Uterus (tissue), 4 donors: ENCODE results near the gene EPC1. TPM values are rescaled to one million over a fixed set of nuclear protein-coding genes. Genes with fewer than 3 reads are reported as not detected.
"Not testable (repeated sequence)": the region's sequence is repeated elsewhere in the genome, so short reads cannot be mapped to it uniquely, and the experiment has no call there.

ENCODE experiments used
- DNase-seq, 2 donors: peaks; one replicate each; pipeline ENCODE4 v3.0.0-alpha.2; 2019 to 2020
- H3K27ac ChIP-seq, 2 donors: fragments of 200-600 bp; sonication (generic); 1 replicate in 1 of 2; 2 replicates in 1 of 2; pipeline ENCODE4 v1.5.1; 2016 to 2018
- H3K27me3 ChIP-seq, 2 donors: fragments of 200-600 bp; sonication (generic); one replicate each; pipeline ENCODE4 v1.5.1; 2018 to 2019; ENCODE audit warnings: control low read depth in 1 of 2
- H3K36me3 ChIP-seq, 2 donors: fragments of 200-600 bp; sonication (generic); one replicate each; pipeline ENCODE4 v1.5.1; 2019; ENCODE audit warnings: control low read depth in 1 of 2
- H3K4me1 ChIP-seq, 2 donors: fragments of 200-600 bp; sonication (generic); one replicate each; pipeline ENCODE4 v1.5.1; 2018 to 2019; ENCODE audit warnings: control low read depth in 1 of 2
- H3K4me3 ChIP-seq, 2 donors: fragments of 200-600 bp; sonication (generic); 1 replicate in 1 of 2; 2 replicates in 1 of 2; pipeline ENCODE4 v1.5.1; 2018 to 2019; ENCODE audit warnings: mild to moderate bottlenecking in 1 of 2
- H3K9me3 ChIP-seq, 2 donors: fragments of 200-600 bp; sonication (generic); one replicate each; pipeline ENCODE4 v1.5.1; 2019; ENCODE audit warnings: control low read depth in 1 of 2
- POLR2A ChIP-seq, 2 donors: fragments of 450-650 bp; IDR thresholded peaks; one replicate each; pipeline ENCODE4 v1.6.1; 2016; ENCODE audit warnings: antibody characterized with exemption in 2 of 2, mild to moderate bottlenecking in 1 of 2, moderate library complexity in 1 of 2
- intact Hi-C: fragments of 100-400 bp; cut with DNase I; formaldehyde crosslinking; loops from one replicate; pipeline ENCODE4 v1.15.1; 2023; ENCODE audit warnings: low total_unique reads
- total RNA-seq, 4 donors: library from RNA; depleted of rRNA in 3 of 4; stranded (reverse); fragments of >200 nt in 3 of 4; gene quantifications; one replicate each; pipeline versions ENCODE4 v1.1.0 to v1.2.4, GENCODE V29; 2014 to 2023
- TF ChIP-seq, protein P1 (sequence below), 4 experiments: fragments of 200-600 bp in 2 of 4; fragments of 450-650 bp in 2 of 4; sonication (generic) in 2 of 4; IDR thresholded peaks; one replicate each; pipeline ENCODE4 v1.5.1; 2016 to 2019; ENCODE audit warnings: antibody characterized with exemption in 4 of 4, mild to moderate bottlenecking in 2 of 4, moderate library complexity in 1 of 4
- donor health status: DM: yes; HTN: yes; CAD: no.

The EPC1 gene
- total RNA-seq, 4 donors from 2014 or later, result 34.7 to 109 (median 48.8) TPM

DNA sequence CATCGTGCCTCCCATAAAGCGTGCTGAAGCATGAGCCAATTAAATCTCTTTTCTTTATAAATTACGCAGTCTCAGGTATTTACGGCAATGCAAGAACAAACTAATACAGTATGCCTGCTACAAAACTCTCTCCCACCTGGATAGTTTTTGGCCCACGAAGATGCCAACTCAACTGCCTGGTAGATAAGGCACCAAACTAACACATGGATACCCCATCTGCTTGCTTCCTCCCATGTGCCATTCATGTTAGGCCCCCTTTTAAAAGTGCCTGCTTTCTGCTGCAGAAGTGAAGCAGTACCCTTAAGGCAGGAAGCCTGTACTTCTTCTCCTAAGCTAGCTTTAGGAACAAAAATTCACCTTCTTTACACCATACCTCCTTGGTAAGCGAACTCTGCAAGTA, 15.6 kb upstream of the EPC1 start:
- Histone ChIP-seq H3K4me3 (no peak overlapping the region), H3K36me3 (no peaks in the 10 kb centered on the region), H3K9me3 (no peaks in the 10 kb centered on the region), H3K4me1 (peaks cover 5 to 7% of the 10 kb centered on the region in 2 donors), H3K27me3 (no peaks in the 10 kb centered on the region), H3K27ac (no peak overlapping the region)
- TF ChIP-seq POLR2A (IDR thresholded peaks at IDR 0.05), result no peak
- TF ChIP-seq, protein P1, sequence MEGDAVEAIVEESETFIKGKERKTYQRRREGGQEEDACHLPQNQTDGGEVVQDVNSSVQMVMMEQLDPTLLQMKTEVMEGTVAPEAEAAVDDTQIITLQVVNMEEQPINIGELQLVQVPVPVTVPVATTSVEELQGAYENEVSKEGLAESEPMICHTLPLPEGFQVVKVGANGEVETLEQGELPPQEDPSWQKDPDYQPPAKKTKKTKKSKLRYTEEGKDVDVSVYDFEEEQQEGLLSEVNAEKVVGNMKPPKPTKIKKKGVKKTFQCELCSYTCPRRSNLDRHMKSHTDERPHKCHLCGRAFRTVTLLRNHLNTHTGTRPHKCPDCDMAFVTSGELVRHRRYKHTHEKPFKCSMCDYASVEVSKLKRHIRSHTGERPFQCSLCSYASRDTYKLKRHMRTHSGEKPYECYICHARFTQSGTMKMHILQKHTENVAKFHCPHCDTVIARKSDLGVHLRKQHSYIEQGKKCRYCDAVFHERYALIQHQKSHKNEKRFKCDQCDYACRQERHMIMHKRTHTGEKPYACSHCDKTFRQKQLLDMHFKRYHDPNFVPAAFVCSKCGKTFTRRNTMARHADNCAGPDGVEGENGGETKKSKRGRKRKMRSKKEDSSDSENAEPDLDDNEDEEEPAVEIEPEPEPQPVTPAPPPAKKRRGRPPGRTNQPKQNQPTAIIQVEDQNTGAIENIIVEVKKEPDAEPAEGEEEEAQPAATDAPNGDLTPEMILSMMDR (IDR thresholded peaks at IDR 0.05), result no peak
- DNase-seq, result no peak
- intact Hi-C loops, result no loop called here

DNA sequence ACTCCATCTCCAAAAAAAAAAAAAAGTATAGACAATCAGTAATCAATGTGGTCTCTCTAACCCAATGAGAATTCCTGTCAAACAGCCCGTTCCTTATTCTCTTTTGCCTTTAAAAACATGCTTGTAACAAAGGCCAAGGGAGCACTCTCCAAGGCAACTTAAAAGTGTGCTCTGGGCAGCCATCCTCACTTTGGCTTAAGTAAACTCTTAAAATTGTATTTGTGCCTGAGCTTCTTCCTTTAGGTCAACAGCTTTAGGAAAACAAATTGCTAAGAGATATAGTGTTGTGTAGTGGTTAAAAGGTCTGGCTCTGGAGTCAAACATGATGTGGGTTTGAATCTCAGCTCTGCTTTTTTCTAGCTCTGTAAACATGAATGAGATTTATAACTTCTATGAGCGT, 13.9 kb upstream of the EPC1 start:
- H3K4me1 ChIP-seq, result peaks cover 0 to 5% of the 10 kb centered on the region in 2 donors
- H3K27me3 ChIP-seq, result no peaks in the 10 kb centered on the region
- TF ChIP-seq POLR2A (IDR thresholded peaks at IDR 0.05), result no peak
- TF ChIP-seq, protein P1 (IDR thresholded peaks at IDR 0.05), result no peak
- no peak for DNase-seq
- no peak overlapping the region for H3K27ac ChIP-seq
- intact Hi-C loops, result no loop called here
- no peaks in the 10 kb centered on the region for H3K9me3 ChIP-seq
- no peaks in the 10 kb centered on the region for H3K36me3 ChIP-seq
- H3K4me3 ChIP-seq, result no peak overlapping the region

DNA sequence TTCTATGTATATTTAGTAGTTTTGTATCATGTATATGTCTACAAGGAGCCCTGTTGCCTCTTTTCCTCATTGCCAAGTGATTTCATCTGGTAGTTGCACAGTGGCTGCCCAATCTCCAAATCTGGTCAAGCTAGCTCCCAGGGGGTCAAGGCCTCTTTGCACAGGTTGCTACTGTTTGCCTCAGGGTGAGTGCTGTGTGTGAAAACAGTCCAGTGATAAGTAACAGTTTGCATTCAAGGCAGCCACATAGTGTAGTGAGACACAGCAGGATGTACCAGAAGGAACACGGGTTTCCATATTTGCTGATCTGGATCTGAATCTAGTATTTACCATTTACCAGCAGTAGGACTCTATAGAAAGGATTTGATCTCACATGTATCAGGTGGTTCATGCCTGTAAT, 13.3 kb upstream of the EPC1 start:
- Histone ChIP-seq H3K36me3 (no peaks in the 10 kb centered on the region), H3K4me1 (peaks cover 0 to 5% of the 10 kb centered on the region in 2 donors), H3K4me3 (no peak overlapping the region), H3K27ac (no peak overlapping the region), H3K27me3 (no peaks in the 10 kb centered on the region), H3K9me3 (no peaks in the 10 kb centered on the region)
- no peak for DNase-seq
- intact Hi-C loops, result no loop called here
- TF ChIP-seq, protein P1 (IDR thresholded peaks at IDR 0.05), result no peak
- TF ChIP-seq POLR2A (IDR thresholded peaks at IDR 0.05), result no peak

DNA sequence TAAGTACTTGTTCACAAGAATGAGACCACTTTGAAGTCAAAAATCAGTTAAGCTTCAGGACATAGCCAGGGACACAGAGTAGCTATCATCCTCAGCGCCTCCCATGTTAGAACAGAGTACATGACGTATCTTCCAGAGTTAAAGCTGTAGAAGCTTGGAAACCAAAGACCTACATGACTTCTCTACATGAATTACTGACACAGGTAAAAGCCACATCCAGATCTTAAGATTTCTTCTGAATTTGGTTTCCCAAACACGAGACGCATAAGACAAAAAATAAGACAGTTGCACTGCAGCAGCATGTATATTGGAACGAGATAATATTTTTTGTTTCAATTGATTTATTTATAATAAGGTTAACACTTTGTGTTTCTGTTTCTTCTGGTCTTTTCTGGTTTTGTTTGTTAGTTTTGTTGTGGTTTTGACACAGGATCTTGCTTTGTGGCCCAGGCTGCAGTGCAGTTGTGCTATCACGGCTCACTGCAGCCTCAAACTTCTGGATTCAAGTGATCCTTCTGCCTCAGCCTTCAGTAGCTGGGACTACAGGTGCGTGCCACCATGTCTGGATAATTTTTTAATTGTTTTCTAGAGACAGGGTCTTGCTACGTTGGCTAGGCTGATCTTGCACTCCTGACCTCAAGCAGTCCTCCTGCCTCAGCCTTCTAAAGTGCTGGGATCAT, 10.2 kb upstream of the EPC1 start:
- Histone ChIP-seq H3K36me3 (no peaks in the 10 kb centered on the region), H3K4me3 (no peak overlapping the region), H3K4me1 (peaks cover 0 to 5% of the 10 kb centered on the region in 2 donors), H3K27me3 (no peaks in the 10 kb centered on the region), H3K27ac (no peak overlapping the region), H3K9me3 (no peaks in the 10 kb centered on the region)
- no peak for TF ChIP-seq POLR2A (IDR thresholded peaks at IDR 0.05)
- TF ChIP-seq, protein P1 (IDR thresholded peaks at IDR 0.05), result no peak
- no peak for DNase-seq
- intact Hi-C loops, result no loop called here

DNA sequence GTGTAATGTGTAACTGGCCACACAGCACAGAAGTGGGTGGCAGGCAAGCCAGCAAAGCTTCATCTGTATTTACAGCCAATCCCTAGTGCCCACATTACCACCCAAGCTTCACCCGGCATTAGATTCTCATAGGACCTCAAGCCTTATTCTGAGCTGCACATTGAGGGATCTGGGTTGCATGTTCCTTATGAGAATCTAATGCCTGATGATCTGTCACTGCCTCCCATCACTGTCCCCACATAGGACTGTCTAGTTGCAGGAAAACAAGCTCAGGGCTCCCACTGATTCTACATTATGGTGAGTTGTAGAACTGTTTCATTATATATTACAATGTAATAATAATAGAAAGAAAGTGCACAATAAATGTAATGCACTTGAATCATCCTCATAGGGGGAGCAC, 7.7 kb upstream of the EPC1 start:
- H3K4me1 ChIP-seq, H3K4me3 ChIP-seq, H3K27ac ChIP-seq, H3K27me3 ChIP-seq, H3K9me3 ChIP-seq, DNase-seq, intact Hi-C loops, H3K36me3 ChIP-seq: not testable (repeated sequence)
